Stimulated activated CD8-positive, alpha-beta memory T cell treated with anti-CD3 and anti-CD28 coated beads, Interleukin-12 subunit alpha, Interleukin-12 subunit beta, amount 100 ng/mL, for 24 hours (primary cell): Measurements from ENCODE around the gene SCN1B.
"Not testable (repeated sequence)": the region's sequence is repeated elsewhere in the genome, so short reads cannot be mapped to it uniquely, and the experiment has no call there.

Experiments used
- DNase-seq: peaks from one replicate; pipeline ENCODE4 v3.0.0-alpha.2; 2020; ENCODE audit errors: extremely low read depth

Gene SCN1B

GRCh38 chr19:35000647-35001501, 29.4 kb upstream of the SCN1B start:
- peak; percentile 33 for DNase-seq

- DNase-seq: no peak
These were observed 28.2 kb upstream of the SCN1B start for GRCh38 chr19:35002037-35002535.

- DNase-seq: no peak
These were observed 25.6 kb upstream of the SCN1B start for GRCh38 chr19:35004517-35005255.

GRCh38 chr19:35005256-35005977, 24.9 kb upstream of the SCN1B start:
- no peak for DNase-seq

- not testable (repeated sequence) for DNase-seq
These were observed 24.3 kb upstream of the SCN1B start for GRCh38 chr19:35006007-35006341.

- DNase-seq: no peak
These were observed 23.8 kb upstream of the SCN1B start for GRCh38 chr19:35006342-35006998.

GRCh38 chr19:35006999-35007365, 23.3 kb upstream of the SCN1B start:
- DNase-seq: no peak

GRCh38 chr19:35007427-35007826, 22.8 kb upstream of the SCN1B start:
- DNase-seq: not testable (repeated sequence)

- no peak for DNase-seq
These were observed 21.4 kb upstream of the SCN1B start for GRCh38 chr19:35008891-35009341.

GRCh38 chr19:35009424-35010415, 20.6 kb upstream of the SCN1B start:
- DNase-seq: no peak

- no peak for DNase-seq
These were observed 19.1 kb upstream of the SCN1B start for GRCh38 chr19:35011091-35011689.

- no peak for DNase-seq
These were observed 18.3 kb upstream of the SCN1B start for GRCh38 chr19:35011737-35012682.

- DNase-seq: peak; percentile 51
These were observed 17.0 kb upstream of the SCN1B start for GRCh38 chr19:35013041-35013819.

- no peak for DNase-seq
These were observed 16.2 kb upstream of the SCN1B start for GRCh38 chr19:35013820-35014754.

- DNase-seq: not testable (repeated sequence)
These were observed 15.5 kb upstream of the SCN1B start for GRCh38 chr19:35014774-35015173.

- no peak for DNase-seq
These were observed 14.9 kb upstream of the SCN1B start for GRCh38 chr19:35015270-35015953.
